ENCODE results near the gene GFPT1.

GFPT1 gene

DNA sequence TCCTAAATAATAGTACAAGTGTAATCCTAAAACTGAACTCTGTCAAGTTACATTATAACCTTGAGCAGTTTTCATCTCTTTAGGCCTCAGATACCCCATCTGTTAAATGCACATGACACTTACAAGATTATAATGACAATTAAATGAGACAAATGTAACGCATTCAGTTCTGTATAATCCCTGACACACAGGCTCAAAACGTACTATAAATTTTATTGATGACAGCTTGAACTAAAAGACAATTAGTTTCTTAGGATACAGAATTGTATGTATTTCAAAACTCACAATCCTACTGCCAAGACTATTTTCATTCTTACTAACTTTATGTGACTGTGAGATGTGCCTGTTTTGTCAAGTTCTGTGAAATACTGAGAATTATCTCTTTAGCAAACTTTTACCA lies 56.2 kb downstream of the GFPT1 start:
- in situ Hi-C loops (cut with HindIII; ENCODE audit: low sequenced_read_pairs) = no loop called here

DNA sequence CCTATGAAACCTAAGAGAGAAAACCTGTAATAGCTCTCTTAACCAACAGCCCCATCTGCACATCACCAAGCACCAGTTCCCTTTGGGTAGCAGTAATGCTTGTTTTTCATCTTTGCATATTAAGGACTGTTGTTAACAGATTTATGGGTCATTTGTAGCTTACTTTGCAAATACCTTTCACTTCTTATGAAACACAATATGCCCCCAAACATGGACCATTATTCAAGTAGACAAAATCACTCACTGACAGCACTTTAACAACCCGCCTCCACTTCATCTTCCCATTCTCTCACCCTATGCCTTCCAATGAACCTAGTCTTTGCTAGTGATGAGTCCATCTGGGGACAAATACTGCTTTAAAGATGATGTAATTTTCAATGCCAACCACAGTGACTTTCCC lies 64.4 kb downstream of the GFPT1 start:
- in situ Hi-C loops (cut with HindIII; ENCODE audit: low sequenced_read_pairs) = no loop called here

DNA sequence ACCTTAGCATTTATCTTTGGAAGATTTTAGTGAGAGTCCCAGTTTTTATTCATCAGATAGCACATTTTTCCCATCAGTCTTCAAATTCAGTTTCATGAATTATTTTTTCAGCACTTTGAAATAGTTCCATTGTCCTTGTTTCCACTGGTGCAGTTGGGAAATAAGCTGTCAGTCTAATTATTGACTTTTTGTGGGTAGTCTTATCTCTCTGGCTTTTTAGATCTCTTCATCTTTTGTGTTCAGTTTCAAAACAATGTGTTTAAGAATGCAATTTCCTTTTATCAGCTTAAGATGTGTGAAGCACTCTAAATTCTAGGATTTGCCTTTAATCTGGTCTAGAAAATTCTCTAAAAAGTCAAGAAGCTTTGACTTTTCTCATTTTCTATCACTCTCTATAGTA lies 70.5 kb downstream of the GFPT1 start:
- in situ Hi-C loops (cut with HindIII; ENCODE audit: low sequenced_read_pairs) = no loop called here

DNA sequence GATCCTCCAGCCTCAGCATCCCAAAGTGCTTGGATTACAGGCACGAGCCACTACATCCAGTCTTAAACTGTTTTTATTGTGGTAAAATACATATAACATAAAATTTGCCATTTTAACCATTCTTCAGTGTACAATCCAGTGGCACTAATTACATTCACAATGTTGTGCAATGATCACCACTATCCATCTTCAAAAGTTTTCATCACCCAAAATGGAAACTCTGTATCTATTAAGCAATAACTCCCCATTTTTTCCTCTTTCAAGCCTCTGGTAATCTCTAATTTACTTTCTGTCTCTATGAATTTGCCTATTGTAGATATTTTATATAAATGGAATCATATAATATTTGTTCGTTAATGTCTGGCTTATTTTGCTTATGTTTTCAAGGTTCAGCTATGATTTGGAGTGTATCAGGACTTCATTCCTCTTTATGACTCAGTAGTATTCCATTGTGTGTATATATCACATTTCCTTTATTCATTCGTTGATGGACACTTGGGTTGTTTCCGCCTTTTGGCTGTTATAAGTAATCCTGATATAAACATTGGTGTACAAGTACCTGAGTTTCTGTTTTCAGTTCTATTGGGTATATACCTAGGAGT lies 71.8 kb downstream of the GFPT1 start:
- in situ Hi-C loops (cut with HindIII; ENCODE audit: low sequenced_read_pairs) = no loop called here

DNA sequence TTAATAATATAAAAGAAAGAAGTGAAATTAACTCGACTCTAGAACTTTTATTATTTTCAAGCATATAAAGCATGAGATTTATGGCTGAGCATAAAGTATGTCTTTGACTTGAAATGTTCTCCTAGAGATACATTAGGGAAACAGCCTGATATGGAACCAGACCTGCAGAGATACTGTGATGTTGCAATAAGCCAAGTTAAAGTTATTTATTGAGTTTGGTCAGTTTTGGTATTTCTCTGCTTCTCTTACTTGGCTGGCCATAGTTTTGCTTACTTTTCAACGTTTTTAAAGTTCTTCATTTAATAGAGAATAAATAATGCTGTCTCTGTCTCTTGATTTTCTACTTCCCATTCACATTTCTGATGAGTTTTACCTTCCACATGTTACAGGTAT lies 76.0 kb downstream of the GFPT1 start:
- in situ Hi-C loops (cut with HindIII; ENCODE audit: low sequenced_read_pairs) = no loop called here

DNA sequence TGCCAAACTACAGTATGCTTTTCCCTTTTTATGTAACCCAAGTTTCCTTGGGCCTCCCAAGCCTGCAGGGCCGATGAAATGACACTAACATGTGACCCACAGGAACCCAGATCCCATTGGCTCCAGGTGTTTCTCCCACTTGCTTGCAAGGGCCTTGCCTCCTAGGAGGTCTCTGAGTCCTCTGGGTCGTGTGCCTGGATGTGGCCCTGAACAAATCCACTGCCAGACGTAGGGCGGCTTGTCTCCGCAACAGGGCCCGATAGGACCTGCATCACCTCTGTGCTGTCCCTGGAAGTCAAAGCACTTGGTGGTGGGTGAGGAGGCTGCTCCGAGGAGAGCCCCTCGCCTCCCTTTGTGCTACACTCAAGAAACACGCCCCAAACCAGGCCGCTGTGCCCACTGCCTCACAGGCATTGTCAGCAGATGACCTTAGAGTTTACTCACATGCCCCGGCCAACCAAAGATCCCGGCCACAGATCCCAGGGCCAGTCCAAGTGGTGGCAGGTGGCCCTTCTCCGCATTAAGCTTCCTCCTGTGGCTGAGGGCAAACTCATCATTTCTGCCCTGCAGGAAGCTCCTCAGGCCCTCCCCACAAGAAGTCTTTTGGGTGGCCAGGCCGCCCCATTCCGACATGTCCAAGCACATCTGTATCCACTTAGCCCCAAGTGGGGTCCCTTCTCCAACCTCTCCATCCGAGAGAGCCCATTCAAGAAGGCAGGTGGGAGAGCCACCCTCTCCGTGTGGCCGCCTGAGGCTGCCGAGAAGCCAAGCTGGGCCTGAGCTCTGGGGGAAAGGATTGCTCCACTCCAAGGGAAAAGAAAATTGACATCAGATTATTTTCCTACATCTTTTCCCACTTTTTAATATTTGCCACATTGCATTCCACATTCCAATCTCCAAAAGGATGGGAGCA lies 76.7 kb downstream of the GFPT1 start:
- in situ Hi-C loops (cut with HindIII; ENCODE audit: low sequenced_read_pairs) = no loop called here

DNA sequence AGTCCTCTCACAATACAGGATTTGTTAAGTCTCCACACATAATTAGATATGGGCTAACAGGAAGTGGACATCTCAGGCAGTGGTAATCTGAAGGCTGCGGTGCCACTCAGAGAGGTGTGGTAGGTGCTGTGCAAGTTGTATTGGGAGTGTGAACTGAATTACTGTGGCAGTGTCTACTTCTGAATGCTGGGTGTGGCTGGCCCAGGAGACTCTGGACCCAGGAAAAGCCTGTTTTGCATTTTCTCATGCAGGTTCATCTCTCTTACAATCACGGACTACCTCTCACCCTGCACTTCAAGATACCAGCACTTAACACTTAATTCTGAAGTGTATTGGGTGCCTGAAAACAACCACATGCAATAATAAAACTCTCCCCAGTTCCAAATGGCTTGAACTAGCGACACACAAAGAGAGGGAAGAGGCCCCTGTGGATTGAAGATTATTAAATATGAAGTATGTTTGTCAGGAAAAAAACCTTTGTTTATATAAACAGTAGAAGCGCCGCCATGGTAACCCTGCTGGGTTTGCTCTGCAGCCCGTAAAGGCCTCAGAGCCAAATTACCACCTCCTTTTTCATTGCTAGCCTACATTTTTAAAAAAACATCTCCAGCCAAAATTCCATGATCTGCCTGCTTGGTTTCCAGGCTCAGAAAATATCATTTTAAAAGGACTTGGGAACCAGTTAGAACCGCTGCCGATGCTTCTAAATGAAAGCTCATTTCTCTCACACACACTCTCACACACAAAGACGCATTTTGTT lies 77.5 kb downstream of the GFPT1 start:
- in situ Hi-C loops (cut with HindIII; ENCODE audit: low sequenced_read_pairs) = no loop called here

DNA sequence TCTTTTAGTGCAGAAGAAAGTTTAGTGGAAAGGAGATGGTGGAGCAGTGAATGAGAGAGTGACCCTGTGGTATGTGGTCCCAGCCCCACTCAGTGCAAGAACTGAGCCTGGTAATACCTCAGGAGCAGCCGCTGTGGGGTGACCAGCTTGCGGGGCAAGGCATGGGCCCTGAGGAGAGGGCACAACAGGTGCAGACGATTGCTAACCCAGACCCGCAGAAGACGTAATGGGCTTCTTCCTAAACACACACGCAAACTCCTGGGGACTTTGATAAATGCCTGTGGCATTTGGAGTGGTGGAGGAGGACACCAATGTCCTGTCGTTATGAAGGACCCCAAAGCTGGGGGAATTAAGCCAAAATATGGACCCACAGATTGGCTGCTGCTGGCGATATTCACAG lies 78.7 kb downstream of the GFPT1 start:
- in situ Hi-C loops (cut with HindIII; ENCODE audit: low sequenced_read_pairs) = no loop called here

DNA sequence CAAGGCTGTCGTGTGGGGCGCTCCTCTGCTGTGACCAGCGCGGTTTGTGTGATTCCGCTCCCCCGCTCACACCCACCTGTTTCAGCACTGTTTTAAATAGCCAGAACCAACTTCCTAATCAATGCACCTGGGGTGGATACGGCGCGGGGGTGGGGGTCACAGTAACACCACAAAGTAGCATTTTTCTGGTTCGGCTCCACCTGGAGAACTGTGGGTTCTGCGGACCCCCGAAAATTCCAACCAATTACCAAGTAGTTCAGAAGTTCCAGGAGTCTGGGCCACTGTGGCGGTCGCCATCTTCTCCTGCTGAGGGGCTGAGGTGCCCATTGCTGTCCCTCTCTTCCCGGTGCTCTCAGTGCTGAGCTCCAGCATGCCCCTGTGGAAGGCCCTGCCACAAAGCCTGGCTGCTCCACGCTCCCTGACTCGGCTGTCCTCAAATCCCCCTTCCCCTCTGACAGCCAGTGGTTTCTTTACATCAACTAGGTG lies 79.4 kb downstream of the GFPT1 start:
- in situ Hi-C loops (cut with HindIII; ENCODE audit: low sequenced_read_pairs) = no loop called here

DNA sequence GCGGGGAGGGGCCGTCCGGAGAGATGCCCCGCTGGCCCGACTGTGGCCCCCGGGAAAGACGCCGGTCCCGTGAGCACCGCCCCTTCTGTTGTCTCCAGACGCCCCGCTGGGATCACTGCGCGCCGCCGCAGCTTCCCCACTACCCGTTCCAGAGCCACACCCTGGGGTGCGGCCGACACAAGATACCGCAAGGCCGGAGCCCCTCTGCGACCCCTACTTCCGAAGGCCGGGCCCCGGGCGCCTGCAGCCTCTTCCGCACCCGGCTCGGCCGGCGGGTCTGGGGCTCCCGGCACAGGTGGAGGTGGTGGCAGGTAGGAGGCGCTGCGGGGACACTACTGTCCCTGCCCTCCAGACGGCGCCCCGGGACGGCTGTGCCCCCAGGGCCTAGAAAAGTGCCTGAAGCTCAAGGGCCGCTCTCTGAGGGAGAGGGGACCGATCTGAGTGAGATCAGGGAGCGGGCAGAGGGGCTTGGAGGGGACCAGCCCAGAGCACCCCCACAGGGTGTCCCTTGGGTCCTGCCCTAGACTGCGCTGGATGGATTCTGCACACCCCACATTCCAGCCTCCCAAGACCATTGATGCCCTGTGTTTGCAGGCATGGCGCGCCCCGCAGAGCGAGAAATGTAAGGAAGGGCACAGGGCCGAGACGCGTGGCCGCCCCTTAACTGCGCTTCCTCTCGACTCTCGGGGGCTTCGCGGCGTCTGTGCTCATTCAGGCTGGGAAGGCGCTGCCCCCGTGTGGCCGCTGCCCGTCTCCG lies 80.0 kb downstream of the GFPT1 start:
- in situ Hi-C loops (cut with HindIII; ENCODE audit: low sequenced_read_pairs) = no loop called here

DNA sequence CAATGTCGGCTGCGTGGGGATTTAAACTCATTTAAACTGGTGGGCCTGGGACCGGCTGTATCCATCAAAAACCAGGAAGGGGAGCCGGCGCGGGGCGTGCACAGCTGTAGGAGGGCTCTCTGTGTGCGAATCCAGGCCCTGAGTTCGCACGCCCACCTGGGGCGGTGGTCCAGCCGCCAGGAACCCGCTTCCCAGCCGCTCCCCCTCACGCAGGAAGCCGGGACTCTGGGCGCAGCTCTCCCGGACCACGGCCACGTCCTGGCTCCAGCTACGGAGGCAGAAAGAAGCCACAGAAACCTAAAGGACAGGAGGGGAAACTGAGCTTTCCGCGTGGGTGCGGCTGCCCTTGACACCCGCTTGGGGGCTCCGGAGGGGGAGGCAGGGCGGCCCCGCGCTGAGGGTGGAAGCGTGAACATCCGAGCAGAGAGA lies 80.6 kb downstream of the GFPT1 start:
- in situ Hi-C loops (cut with HindIII; ENCODE audit: low sequenced_read_pairs) = no loop called here

DNA sequence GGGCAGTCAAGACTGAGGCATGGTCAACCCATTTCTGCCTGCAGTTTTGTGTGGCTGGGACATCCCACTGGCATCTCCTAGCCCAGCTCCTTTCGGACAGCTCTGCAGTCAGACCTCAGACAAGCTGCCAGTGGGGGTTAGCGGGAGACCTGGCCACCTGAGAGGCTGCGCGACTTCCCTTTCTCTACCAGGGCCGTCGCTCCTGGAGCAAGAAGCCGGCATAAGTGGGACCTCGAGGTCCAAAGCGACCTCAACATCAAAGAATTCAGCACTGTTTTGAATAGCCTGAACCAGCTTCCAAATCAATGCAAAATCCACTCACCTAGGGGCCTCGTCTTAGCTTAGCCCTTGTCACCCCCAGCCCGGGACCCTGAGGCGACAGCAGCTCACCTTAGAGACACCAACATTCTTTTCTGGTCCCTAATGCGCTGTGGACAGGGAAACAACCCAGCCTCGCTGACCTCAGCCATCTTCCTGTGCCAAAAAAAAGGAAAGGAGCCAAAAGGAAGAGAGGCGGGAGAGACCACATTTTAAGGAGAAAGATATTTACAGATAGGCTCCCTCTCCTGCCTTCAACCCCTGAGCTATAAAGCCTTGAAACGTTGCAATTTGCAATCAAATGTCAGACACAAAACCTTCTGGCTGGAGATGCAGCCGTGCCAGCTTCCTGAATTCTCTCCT lies 81.2 kb downstream of the GFPT1 start:
- in situ Hi-C loops (cut with HindIII; ENCODE audit: low sequenced_read_pairs) = no loop called here

DNA sequence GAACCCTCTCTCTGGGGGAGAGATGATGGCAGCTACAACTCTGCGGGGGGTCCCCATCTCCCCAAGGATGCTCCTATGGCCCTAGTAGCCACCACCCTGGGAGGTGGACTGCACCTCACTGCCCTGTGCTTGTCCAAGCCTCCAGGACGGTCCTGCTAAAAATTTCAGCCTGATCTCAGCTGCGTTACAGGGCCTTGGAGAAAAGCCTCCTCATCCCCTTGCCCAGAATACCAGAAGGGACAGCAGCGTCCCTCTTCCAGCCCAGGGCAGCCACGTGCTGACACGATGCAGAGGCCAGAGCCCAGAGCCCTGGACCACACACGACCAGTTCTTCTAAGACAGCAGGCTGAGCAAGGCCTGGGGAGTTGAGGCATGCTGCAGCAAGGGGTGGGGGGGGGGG lies 81.9 kb downstream of the GFPT1 start:
- in situ Hi-C loops (cut with HindIII; ENCODE audit: low sequenced_read_pairs) = no loop called here

DNA sequence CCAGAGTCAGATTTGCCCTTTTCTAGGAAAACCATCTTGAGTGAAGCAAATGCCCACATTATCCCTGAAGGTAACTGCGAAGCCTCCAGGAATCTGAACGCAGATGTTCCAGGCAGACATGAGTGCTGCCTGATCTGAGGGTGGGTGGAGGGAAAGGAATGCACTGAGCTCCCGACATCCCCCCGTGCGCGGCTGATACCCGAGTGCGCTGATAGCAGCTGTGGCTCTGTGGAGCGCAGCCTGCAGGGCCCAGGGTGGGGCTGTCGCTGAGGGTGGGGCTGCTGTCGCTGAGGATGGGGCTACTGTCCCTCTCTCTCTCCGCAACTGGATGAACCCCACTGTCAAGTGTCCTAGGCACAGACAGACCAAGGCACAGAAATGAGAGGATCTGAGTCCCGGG lies 82.4 kb downstream of the GFPT1 start:
- in situ Hi-C loops (cut with HindIII; ENCODE audit: low sequenced_read_pairs) = loop anchor here (5.0 kb wide), 1 partner anchor 282 kb away; no protein-coding TSS in a partner anchor

DNA sequence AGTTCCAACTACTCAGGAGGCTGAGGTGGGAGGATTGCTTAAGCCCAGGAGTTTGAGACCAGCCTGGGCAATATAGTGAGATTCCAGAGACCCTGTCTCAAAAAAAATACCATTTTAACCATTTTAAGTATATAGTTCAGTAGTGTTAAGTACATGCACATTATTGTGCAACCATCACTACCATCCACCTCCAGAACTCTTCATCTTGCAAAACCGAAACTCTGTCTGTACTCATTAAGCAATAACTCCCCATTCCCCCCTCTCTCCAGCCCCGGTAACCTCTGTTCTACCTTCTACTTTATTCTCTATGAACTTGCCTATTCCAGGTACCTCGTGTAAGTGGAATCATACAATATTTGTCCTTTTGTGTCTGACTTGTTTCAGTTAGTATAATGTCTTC lies 86.4 kb downstream of the GFPT1 start:
- in situ Hi-C loops (cut with HindIII; ENCODE audit: low sequenced_read_pairs) = loop anchor here (5.0 kb wide), 1 partner anchor 278 kb away; no protein-coding TSS in a partner anchor

DNA sequence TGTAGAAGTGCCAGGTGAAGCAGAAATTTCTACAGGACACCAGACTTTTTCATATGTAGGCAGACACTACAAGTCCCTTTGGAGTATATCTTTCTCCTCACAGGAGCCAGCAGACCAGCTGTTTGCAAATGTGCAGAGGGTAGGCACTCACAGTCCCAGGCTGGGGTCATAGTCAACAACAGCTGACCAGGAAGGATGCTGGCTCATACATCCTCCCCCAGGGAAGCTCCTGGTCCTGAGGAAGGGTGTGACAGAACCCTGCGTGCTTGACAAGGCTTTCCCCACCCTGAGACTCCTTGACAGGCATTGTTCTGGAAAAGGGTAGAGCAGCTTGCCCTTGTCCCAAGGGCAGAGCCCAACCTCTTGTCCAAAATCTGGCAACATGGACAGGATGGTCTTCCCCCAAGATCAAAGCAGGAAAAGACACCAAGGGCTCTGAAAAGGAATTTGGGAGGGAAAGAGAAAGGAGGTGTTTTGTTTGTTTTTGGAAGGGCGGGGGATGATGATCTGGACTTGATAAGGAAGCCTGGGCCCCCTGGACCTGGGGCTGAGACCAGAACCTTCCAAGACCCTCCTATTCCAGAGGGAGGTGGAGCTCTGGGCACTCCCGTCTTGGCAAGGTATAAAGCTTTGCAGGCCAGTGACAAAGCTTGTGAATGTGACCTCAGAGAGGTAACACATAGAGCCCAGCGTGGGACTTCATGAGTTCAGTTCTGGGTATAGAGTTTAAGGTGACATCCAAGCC lies 87.1 kb downstream of the GFPT1 start:
- in situ Hi-C loops (cut with HindIII; ENCODE audit: low sequenced_read_pairs) = loop anchor here (5.0 kb wide), 1 partner anchor 278 kb away; no protein-coding TSS in a partner anchor

DNA sequence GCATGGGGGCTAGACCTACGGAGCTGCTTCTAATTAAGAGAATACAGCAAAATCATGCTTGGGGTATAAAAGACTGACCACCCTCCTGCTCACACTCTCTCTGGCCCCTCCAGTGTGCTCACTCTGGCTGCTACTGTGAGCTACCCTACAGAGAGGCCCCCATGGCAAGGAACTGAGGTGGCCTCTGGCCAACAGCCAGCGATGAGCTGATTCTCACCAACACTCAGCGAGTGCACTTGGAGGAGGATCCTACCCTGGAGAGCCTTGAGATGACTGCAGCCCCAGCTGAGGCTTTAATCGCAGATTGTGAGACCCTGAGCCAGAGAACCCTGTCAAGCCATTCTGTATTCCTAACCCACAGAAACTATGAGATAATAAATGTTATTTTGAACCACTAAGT lies 88.2 kb downstream of the GFPT1 start:
- in situ Hi-C loops (cut with HindIII; ENCODE audit: low sequenced_read_pairs) = no loop called here

DNA sequence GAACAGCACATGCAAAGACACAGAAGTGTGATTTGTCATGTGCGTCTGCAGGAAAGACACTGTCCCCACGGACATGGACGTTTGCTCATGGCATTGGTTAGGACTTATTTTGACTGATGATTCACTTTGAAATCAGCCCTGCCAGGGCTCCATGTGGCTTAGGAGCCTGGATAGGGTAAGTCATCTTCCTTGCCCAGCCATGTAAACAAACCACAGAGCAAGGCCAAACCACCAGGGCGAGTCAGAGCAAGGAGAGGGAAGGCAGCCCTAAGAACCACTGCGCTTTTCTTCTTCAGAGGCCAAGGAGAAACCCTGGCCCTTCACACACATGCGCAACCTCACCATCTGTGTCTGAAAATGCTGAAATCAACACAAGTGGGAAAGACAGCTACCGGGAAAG lies 88.8 kb downstream of the GFPT1 start:
- in situ Hi-C loops (cut with HindIII; ENCODE audit: low sequenced_read_pairs) = no loop called here

DNA sequence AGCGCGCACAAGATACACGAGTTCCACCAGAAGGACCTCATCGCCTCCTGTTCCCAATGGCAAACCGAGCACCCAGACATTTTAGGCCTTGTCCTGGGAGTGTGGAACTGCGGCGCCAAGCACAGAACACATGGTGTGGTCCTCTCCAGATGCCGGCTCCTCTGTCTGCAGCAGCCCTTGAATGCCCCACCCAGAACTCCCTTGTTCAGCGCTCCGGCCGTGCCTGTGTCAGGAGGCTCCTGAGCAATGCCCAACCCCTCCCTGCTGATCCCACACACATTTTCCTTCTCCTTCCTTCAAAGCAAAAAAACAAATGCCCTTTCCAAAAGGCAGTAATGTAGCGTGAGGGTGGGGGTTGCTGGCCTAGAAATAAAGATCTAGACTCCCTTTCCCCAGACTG lies 89.8 kb downstream of the GFPT1 start:
- in situ Hi-C loops (cut with HindIII; ENCODE audit: low sequenced_read_pairs) = no loop called here
